SK-N-SH treated with all-trans-retinoic acid at 6 μM for 48 hours (cell line): ENCODE results near the gene SREBF2.

Experiments used
- BACH2 ChIP-seq: fragments of 250-450 bp; sonication (Bioruptor Pico); IDR thresholded peaks from 2 replicates; pipeline ENCODE4 v1.9.0; 2021; ENCODE audit warnings: mild to moderate bottlenecking, borderline replicate concordance
- RARB ChIP-seq: fragments of 250-450 bp; sonication (Bioruptor Pico); IDR thresholded peaks from 2 replicates; pipeline ENCODE4 v1.8.0; 2021; ENCODE audit warnings: mild to moderate bottlenecking, moderate library complexity
- SNAI2 ChIP-seq: fragments of 250-450 bp; sonication (Bioruptor Pico); IDR thresholded peaks from 2 replicates; pipeline ENCODE4 v1.5.0; 2020; ENCODE audit warnings: mild to moderate bottlenecking, moderate library complexity
- ZC3H10 ChIP-seq: fragments of 250-450 bp; sonication (Bioruptor Pico); IDR thresholded peaks from 2 replicates; pipeline ENCODE4 v1.5.1; 2021; ENCODE audit warnings: mild to moderate bottlenecking, moderate library complexity
- ZNF8 ChIP-seq: fragments of 450-650 bp; formaldehyde crosslinking; IDR thresholded peaks from 2 replicates; pipeline ENCODE4 v1.5.0; 2020; ENCODE audit warnings: mild to moderate bottlenecking, moderate library complexity
- TF ChIP-seq, protein P1 (sequence below): fragments of 250-450 bp; sonication (Bioruptor Pico); IDR thresholded peaks from 2 replicates; pipeline ENCODE4 v1.8.0; 2021; ENCODE audit warnings: low read depth, mild to moderate bottlenecking, moderate library complexity, borderline replicate concordance
- TF ChIP-seq, protein P2 (sequence below): fragments of 250-450 bp; sonication (Bioruptor Pico); IDR thresholded peaks from 2 replicates; pipeline ENCODE4 v1.8.0; 2020; ENCODE audit warnings: mild to moderate bottlenecking, moderate library complexity, borderline replicate concordance

DNA sequence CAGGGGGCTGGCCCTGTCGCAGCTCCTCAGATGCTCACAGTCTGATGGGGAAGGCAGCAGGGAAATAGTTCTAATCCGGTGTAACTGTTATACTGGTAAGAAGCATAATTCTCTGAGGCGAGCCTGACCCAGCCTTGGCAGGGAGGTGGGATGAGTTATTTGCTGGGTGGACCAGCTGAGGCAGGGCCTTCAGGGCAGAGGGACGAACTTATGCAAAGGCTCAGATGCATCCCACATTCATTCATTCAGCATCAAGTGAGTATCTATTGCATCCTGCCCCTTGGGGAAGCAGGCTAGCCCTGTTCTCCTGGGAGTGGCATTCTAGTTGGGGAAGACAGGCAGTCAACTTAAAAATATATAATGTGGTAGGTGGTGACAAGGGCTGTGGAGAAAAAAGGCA, 13.6 kb upstream of the SREBF2 start:
- no peak for TF ChIP-seq BACH2 (CRISPR knock-in tag)
- TF ChIP-seq, protein P1, sequence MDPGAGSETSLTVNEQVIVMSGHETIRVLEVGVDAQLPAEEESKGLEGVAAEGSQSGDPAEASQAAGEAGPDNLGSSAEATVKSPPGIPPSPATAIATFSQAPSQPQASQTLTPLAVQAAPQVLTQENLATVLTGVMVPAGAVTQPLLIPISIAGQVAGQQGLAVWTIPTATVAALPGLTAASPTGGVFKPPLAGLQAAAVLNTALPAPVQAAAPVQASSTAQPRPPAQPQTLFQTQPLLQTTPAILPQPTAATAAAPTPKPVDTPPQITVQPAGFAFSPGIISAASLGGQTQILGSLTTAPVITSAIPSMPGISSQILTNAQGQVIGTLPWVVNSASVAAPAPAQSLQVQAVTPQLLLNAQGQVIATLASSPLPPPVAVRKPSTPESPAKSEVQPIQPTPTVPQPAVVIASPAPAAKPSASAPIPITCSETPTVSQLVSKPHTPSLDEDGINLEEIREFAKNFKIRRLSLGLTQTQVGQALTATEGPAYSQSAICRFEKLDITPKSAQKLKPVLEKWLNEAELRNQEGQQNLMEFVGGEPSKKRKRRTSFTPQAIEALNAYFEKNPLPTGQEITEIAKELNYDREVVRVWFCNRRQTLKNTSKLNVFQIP (CRISPR knock-in tag) = no peak
- no peak for TF ChIP-seq ZNF8 (CRISPR knock-in tag)
- no peak for TF ChIP-seq SNAI2 (CRISPR knock-in tag)
- TF ChIP-seq, protein P2, sequence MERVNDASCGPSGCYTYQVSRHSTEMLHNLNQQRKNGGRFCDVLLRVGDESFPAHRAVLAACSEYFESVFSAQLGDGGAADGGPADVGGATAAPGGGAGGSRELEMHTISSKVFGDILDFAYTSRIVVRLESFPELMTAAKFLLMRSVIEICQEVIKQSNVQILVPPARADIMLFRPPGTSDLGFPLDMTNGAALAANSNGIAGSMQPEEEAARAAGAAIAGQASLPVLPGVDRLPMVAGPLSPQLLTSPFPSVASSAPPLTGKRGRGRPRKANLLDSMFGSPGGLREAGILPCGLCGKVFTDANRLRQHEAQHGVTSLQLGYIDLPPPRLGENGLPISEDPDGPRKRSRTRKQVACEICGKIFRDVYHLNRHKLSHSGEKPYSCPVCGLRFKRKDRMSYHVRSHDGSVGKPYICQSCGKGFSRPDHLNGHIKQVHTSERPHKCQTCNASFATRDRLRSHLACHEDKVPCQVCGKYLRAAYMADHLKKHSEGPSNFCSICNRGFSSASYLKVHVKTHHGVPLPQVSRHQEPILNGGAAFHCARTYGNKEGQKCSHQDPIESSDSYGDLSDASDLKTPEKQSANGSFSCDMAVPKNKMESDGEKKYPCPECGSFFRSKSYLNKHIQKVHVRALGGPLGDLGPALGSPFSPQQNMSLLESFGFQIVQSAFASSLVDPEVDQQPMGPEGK (CRISPR knock-in tag) = no peak
- TF ChIP-seq RARB = no peak
- TF ChIP-seq ZC3H10 (CRISPR knock-in tag) = no peak
